Kidney epithelial cell (primary cell): ENCODE results near the gene RAP1GAP. TPM values are rescaled to one million over a fixed set of nuclear protein-coding genes. Genes with fewer than 3 reads are reported as not detected.

Source experiments
- DNase-seq: peaks from one replicate; pipeline ENCODE4 v3.0.0-alpha.2; 2010; ENCODE audit warnings: low read depth
- H3K27me3 ChIP-seq: 2 replicates; pipeline ENCODE4 v1.6.0; 2011; ENCODE audit warnings: low read length; ENCODE audit not compliant: control insufficient read depth, insufficient read depth
- H3K36me3 ChIP-seq: 2 replicates; pipeline ENCODE4 v1.5.1; 2011; ENCODE audit warnings: low read length; ENCODE audit not compliant: control insufficient read depth, insufficient read depth
- H3K4me3 ChIP-seq: 2 replicates; pipeline ENCODE4 v1.5.1; 2011; ENCODE audit warnings: low read depth, mild to moderate bottlenecking, control low read depth, low read length
- total RNA-seq: library from RNA; depleted of rRNA; stranded (reverse); fragments of >200 nt; gene quantifications from 2 replicates; pipeline ENCODE4 v1.2.3, GENCODE V29; 2015
- TF ChIP-seq, protein P1 (sequence below): IDR thresholded peaks from 2 replicates; pipeline ENCODE4 v1.5.1; 2011; ENCODE audit warnings: mild to moderate bottlenecking, moderate library complexity, low read length, control low read depth, inconsistent platforms; ENCODE audit not compliant: insufficient read depth, poor library complexity, severe bottlenecking

RAP1GAP gene
- total RNA-seq, 1 donor from 2014 or later = 7.1 TPM

DNA sequence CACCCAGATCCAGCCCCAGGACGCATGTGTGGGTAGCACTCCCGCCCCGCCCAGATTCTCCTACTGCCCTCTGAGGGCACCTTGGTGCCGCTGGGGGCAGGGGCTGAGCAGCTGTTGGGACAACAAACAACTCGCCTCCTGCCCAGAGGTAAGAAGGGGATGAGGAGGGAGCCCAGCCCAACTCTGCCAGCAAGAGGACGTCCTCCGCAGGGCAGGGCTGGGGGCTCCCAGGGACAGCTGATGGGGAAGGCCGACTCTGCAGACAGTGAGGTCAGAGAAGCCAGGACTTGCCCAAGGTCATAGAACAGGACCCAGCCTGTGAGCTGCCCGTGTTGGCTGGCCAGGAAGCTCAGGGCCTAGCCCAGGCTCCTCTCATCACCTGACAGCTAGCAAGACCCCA lies 18.8 kb downstream of the RAP1GAP start:
- Histone ChIP-seq H3K36me3 (no peaks in the 10 kb centered on the region), H3K27me3 (peaks cover 18% of the 10 kb centered on the region), H3K4me3 (no peak overlapping the region)
- no peak for DNase-seq
- TF ChIP-seq, protein P1, sequence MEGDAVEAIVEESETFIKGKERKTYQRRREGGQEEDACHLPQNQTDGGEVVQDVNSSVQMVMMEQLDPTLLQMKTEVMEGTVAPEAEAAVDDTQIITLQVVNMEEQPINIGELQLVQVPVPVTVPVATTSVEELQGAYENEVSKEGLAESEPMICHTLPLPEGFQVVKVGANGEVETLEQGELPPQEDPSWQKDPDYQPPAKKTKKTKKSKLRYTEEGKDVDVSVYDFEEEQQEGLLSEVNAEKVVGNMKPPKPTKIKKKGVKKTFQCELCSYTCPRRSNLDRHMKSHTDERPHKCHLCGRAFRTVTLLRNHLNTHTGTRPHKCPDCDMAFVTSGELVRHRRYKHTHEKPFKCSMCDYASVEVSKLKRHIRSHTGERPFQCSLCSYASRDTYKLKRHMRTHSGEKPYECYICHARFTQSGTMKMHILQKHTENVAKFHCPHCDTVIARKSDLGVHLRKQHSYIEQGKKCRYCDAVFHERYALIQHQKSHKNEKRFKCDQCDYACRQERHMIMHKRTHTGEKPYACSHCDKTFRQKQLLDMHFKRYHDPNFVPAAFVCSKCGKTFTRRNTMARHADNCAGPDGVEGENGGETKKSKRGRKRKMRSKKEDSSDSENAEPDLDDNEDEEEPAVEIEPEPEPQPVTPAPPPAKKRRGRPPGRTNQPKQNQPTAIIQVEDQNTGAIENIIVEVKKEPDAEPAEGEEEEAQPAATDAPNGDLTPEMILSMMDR = no peak

- Histone ChIP-seq H3K4me3 (no peak overlapping the region), H3K36me3 (no peaks in the 10 kb centered on the region), H3K27me3 (peaks cover 18% of the 10 kb centered on the region)
- TF ChIP-seq, protein P1 = no peak
- DNase-seq = no peak
Observed at GRCh38 chr1:21649315-21649714, 19.8 kb downstream of the RAP1GAP start.

DNA sequence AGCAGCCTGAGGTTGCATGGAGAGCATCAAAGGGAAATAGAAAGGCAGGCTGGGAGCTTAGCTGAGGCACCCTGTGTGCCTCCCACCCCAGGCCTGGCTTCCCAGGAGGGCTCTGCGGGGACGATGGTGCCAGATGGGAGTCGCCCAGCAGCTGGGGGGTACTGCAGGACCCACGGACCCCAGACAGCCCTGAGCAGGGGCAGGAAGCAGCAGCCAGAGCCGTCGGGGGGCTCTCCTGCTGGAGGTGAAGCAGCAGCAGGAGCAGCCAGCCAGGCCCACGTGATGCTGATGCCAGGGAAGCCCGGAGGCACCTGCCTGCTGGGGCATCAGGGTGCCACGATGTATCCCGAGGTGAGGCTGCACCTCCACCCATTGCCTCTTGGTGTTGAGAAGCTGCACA lies 20.4 kb downstream of the RAP1GAP start:
- Histone ChIP-seq H3K27me3 (peaks cover 18% of the 10 kb centered on the region), H3K36me3 (no peaks in the 10 kb centered on the region), H3K4me3 (no peak overlapping the region)
- TF ChIP-seq, protein P1 = no peak
- DNase-seq = no peak

DNA sequence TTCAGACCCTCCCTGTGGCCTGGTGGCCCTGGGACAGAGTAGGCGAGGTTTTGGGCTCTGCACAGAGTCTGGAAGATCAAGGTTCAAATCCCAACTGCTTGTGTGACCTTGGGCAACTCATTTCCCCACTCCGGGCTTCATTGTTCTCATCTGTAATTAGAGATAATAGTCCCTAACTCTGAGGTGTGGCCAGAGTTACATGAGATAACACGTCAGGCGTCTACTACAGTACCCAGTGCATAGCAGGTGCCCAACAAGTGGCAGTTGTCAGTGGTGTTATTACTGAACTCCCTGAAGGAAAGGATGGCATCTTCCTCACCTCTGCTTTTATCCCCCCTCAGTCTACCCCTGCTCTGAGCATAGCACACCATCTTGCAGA lies 20.8 kb downstream of the RAP1GAP start:
- TF ChIP-seq, protein P1 = no peak
- no peak for DNase-seq
- peaks cover 18% of the 10 kb centered on the region for H3K27me3 ChIP-seq
- H3K36me3 ChIP-seq = no peaks in the 10 kb centered on the region
- H3K4me3 ChIP-seq = no peak overlapping the region

GRCh38 chr1:21647431-21648351 lies 21.5 kb downstream of the RAP1GAP start:
- Histone ChIP-seq H3K27me3 (peaks cover 18% of the 10 kb centered on the region), H3K36me3 (no peaks in the 10 kb centered on the region), H3K4me3 (no peak overlapping the region)
- TF ChIP-seq, protein P1 = no peak
- no peak for DNase-seq

- H3K27me3 ChIP-seq = peaks cover 3% of the 10 kb centered on the region
- TF ChIP-seq, protein P1 = no peak
- DNase-seq = no peak
- no peaks in the 10 kb centered on the region for H3K36me3 ChIP-seq
- H3K4me3 ChIP-seq = no peak overlapping the region
Observed at GRCh38 chr1:21645550-21645949, 23.6 kb downstream of the RAP1GAP start.
